Natural killer cell (primary cell): ENCODE data around the gene FKBP8. TPM values are rescaled to one million over a fixed set of nuclear protein-coding genes. Genes with fewer than 3 reads are reported as not detected.
A peak's percentile ranks its signal among the peaks of the same experiment; 100 is the strongest.

Source experiments
- ATAC-seq, 3 donors: fragments of 150-1000 bp in 2 of 3; fragments of 200-7000 bp in 1 of 3; cut with Tn5 transposase; 1 replicate in 1 of 3; 2 replicates in 2 of 3; pipeline ENCODE4 v1.10.0; 2021; ENCODE audit warnings: mild to moderate bottlenecking in 2 of 3, moderate library complexity in 2 of 3
- DNase-seq, 2 donors: peaks; one replicate each; pipeline versions ENCODE4 v3.0.0 to v3.0.0-alpha.2; 2013 to 2021; ENCODE audit warnings: mixed read lengths in 1 of 2
- H3K27ac ChIP-seq: one replicate; pipeline ENCODE4 v1.5.1; 2013; ENCODE audit warnings: mild to moderate bottlenecking, low read length
- H3K27me3 ChIP-seq: one replicate; pipeline ENCODE4 v1.6.1; 2013; ENCODE audit warnings: low read length; ENCODE audit not compliant: control insufficient read depth, insufficient read depth
- H3K36me3 ChIP-seq: one replicate; pipeline ENCODE4 v1.6.1; 2013; ENCODE audit warnings: low read length; ENCODE audit not compliant: control insufficient read depth, insufficient read depth
- H3K4me1 ChIP-seq: one replicate; pipeline ENCODE4 v1.6.1; 2013; ENCODE audit warnings: low read length; ENCODE audit not compliant: control insufficient read depth, insufficient read depth
- H3K4me3 ChIP-seq: one replicate; pipeline ENCODE4 v1.5.1; 2013; ENCODE audit warnings: low read length
- H3K9me3 ChIP-seq: one replicate; pipeline ENCODE4 v1.6.1; 2013; ENCODE audit warnings: low read length; ENCODE audit not compliant: control insufficient read depth, insufficient read depth
- H3K27ac Mint-ChIP-seq, 2 donors: one replicate each; pipeline ENCODE4 v1.8.0; 2022; ENCODE audit warnings: mild to moderate bottlenecking in 2 of 2, mixed read lengths in 2 of 2, moderate library complexity in 1 of 2
- H3K27me3 Mint-ChIP-seq, 2 donors: one replicate each; pipeline ENCODE4 v1.8.0; 2022; ENCODE audit warnings: low read depth in 2 of 2, mixed read lengths in 2 of 2
- H3K36me3 Mint-ChIP-seq: one replicate; pipeline ENCODE4 v1.8.0; 2022; ENCODE audit warnings: mixed read lengths
- H3K4me1 Mint-ChIP-seq, 2 donors: one replicate each; pipeline ENCODE4 v1.8.0; 2022; ENCODE audit warnings: mixed read lengths in 2 of 2
- H3K4me3 Mint-ChIP-seq: one replicate; pipeline ENCODE4 v1.8.0; 2022; ENCODE audit warnings: mild to moderate bottlenecking, moderate library complexity, mixed read lengths
- H3K9me3 Mint-ChIP-seq, 2 donors: one replicate each; pipeline ENCODE4 v1.8.0; 2022; ENCODE audit warnings: mixed read lengths in 2 of 2
- CTCF ChIP-seq: fragments of 200-600 bp; IDR thresholded peaks from one replicate; pipeline ENCODE4 v1.8.0; 2022; ENCODE audit warnings: antibody characterized with exemption
- WGBS: methylation state at CpG from one replicate; pipeline ENCODE4 v1.1.7; 2013; ENCODE audit warnings: missing lambda C conversion rate; ENCODE audit not compliant: insufficient coverage; 5-methylcytosine and 5-hydroxymethylcytosine counted together
- intact Hi-C: fragments of 100-400 bp; cut with micrococcal nuclease; formaldehyde crosslinking; loops from one replicate; pipeline ENCODE4 v1.14.2; 2022
- total RNA-seq, 4 donors: library from RNA; stranded (reverse); fragments of 120-200 nt in 1 of 4; gene quantifications; one replicate each; pipeline versions ENCODE4 v1.2.3 to v1.2.4, GENCODE V29; 2013 to 2022

The FKBP8 gene
- total RNA-seq, 3 donors from 2014 or later (not counting 1 experiment from before 2014, with no cell fraction given): 149 to 179 (median 162) TPM

- 97% methylated on average over 4 of the region's 4 CpGs for WGBS
- Histone ChIP-seq H3K27me3 (no peaks in the 10 kb centered on the region), H3K4me3 (no peak overlapping the region), H3K36me3 (no peaks in the 10 kb centered on the region), H3K27ac (no peak overlapping the region), H3K4me1 (peaks cover 59% of the 10 kb centered on the region), H3K9me3 (no peaks in the 10 kb centered on the region)
- ATAC-seq (no peak), DNase-seq (no peak)
- no peaks in the 10 kb centered on the region for H3K27me3 Mint-ChIP-seq
- no peaks in the 10 kb centered on the region for H3K9me3 Mint-ChIP-seq
- intact Hi-C loops: no loop called here
- no peaks in the 10 kb centered on the region for H3K36me3 Mint-ChIP-seq
- H3K27ac Mint-ChIP-seq: peak overlapping the region; percentile 38 to 58
- H3K4me1 Mint-ChIP-seq: peaks cover 57 to 61% of the 10 kb centered on the region in 2 donors
- peak overlapping the region; percentile 47 for H3K4me3 Mint-ChIP-seq
- TF ChIP-seq CTCF: no peak
Measured at GRCh38 chr19:18517606-18518005, 25.8 kb downstream of the FKBP8 start.

- H3K4me1 ChIP-seq: peaks cover 53% of the 10 kb centered on the region
- TF ChIP-seq CTCF: no peak
- intact Hi-C loops: no loop called here
- H3K27ac ChIP-seq: no peak overlapping the region
- Mint-ChIP-seq H3K27ac (peak overlapping the region; percentile 7 to 38), H3K4me1 (peaks cover 55 to 58% of the 10 kb centered on the region in 2 donors), H3K27me3 (no peaks in the 10 kb centered on the region), H3K36me3 (no peaks in the 10 kb centered on the region), H3K9me3 (no peaks in the 10 kb centered on the region), H3K4me3 (no peak overlapping the region)
- H3K9me3 ChIP-seq: no peaks in the 10 kb centered on the region
- H3K27me3 ChIP-seq: no peaks in the 10 kb centered on the region
- no peaks in the 10 kb centered on the region for H3K36me3 ChIP-seq
- no peak overlapping the region for H3K4me3 ChIP-seq
- ATAC-seq (no peak), DNase-seq (no peak)
- whole genome bisulfite sequencing: 81% methylated on average over 5 of the region's 5 CpGs
Measured at GRCh38 chr19:18515959-18516358, 27.4 kb downstream of the FKBP8 start.

- Mint-ChIP-seq H3K9me3 (no peaks in the 10 kb centered on the region), H3K27me3 (no peaks in the 10 kb centered on the region), H3K4me1 (peaks cover 48 to 49% of the 10 kb centered on the region in 2 donors), H3K4me3 (no peak overlapping the region), H3K36me3 (no peaks in the 10 kb centered on the region), H3K27ac (peak overlapping the region; percentile 35 to 50)
- TF ChIP-seq CTCF: no peak
- intact Hi-C loops: no loop called here
- peaks cover 51% of the 10 kb centered on the region for H3K4me1 ChIP-seq
- peak in 1 of 2 donors; percentile 61 for DNase-seq
- H3K4me3 ChIP-seq: no peak overlapping the region
- H3K36me3 ChIP-seq: no peaks in the 10 kb centered on the region
- no peaks in the 10 kb centered on the region for H3K9me3 ChIP-seq
- H3K27me3 ChIP-seq: no peaks in the 10 kb centered on the region
- peak overlapping the region; percentile 68 for H3K27ac ChIP-seq
- peak; percentile 51 to 66 (median 63) for ATAC-seq
- WGBS: 77% methylated on average over 17 of the region's 17 CpGs
Measured at GRCh38 chr19:18514800-18515682, 28.3 kb downstream of the FKBP8 start.
